Parathyroid adenoma (tissue), 2 donors: ENCODE measurements around the gene SNAI3.

Source experiments
- H2AFZ ChIP-seq: fragments of 300-600 bp; sonication (generic); one replicate; pipeline ENCODE4 v1.7.0; 2017; ENCODE audit warnings: antibody characterized with exemption, mild to moderate bottlenecking
- H3K27ac ChIP-seq: fragments of 300-600 bp; sonication (generic); one replicate; pipeline ENCODE4 v1.7.0; 2017
- H3K27me3 ChIP-seq: fragments of 300-600 bp; sonication (generic); one replicate; pipeline ENCODE4 v1.7.0; 2017; ENCODE audit warnings: low read length; ENCODE audit not compliant: control insufficient read depth, insufficient read depth
- H3K36me3 ChIP-seq: fragments of 300-600 bp; sonication (generic); one replicate; pipeline ENCODE4 v1.7.0; 2017; ENCODE audit warnings: low read length; ENCODE audit not compliant: control insufficient read depth, insufficient read depth
- H3K4me1 ChIP-seq: fragments of 300-600 bp; sonication (generic); one replicate; pipeline ENCODE4 v1.7.0; 2017; ENCODE audit warnings: control low read depth
- H3K4me2 ChIP-seq: fragments of 300-600 bp; sonication (generic); one replicate; pipeline ENCODE4 v1.7.0; 2017; ENCODE audit warnings: low read length
- H3K4me3 ChIP-seq: fragments of 300-600 bp; sonication (generic); one replicate; pipeline ENCODE4 v1.7.0; 2017; ENCODE audit warnings: low read depth, low read length
- H3K79me2 ChIP-seq: fragments of 300-600 bp; sonication (generic); one replicate; pipeline ENCODE4 v1.7.0; 2017; ENCODE audit warnings: control low read depth
- H3K9ac ChIP-seq: fragments of 300-600 bp; sonication (generic); one replicate; pipeline ENCODE4 v1.7.0; 2017; ENCODE audit warnings: mild to moderate bottlenecking
- H3K9me3 ChIP-seq: fragments of 300-600 bp; sonication (generic); one replicate; pipeline ENCODE4 v1.7.0; 2017; ENCODE audit warnings: low read length; ENCODE audit not compliant: control insufficient read depth
- CTCF ChIP-seq: fragments of 300-600 bp; sonication (generic); IDR thresholded peaks from one replicate; pipeline ENCODE4 v1.7.0; 2017; ENCODE audit warnings: antibody characterized with exemption, mild to moderate bottlenecking
- donor health status: primary hyperparathyroidism.

SNAI3 gene

GRCh38 chr16:88694221-88695087 is 8.1 kb upstream of the SNAI3 start:
- no peaks in the 10 kb centered on the region for H3K27me3 ChIP-seq
- H3K79me2 ChIP-seq: no peaks in the 10 kb centered on the region
- no peak overlapping the region for H2AFZ ChIP-seq
- H3K27ac ChIP-seq: no peak overlapping the region
- H3K4me3 ChIP-seq: no peak overlapping the region
- no peaks in the 10 kb centered on the region for H3K36me3 ChIP-seq
- no peaks in the 10 kb centered on the region for H3K9me3 ChIP-seq
- H3K4me2 ChIP-seq: no peak overlapping the region
- TF ChIP-seq CTCF: no peak
- H3K9ac ChIP-seq: no peak overlapping the region
- no peaks in the 10 kb centered on the region for H3K4me1 ChIP-seq

- Histone ChIP-seq H3K9me3 (no peaks in the 10 kb centered on the region), H3K4me1 (peaks cover under 1% of the 10 kb centered on the region), H2AFZ (no peak overlapping the region), H3K9ac (no peak overlapping the region), H3K4me3 (no peak overlapping the region), H3K36me3 (no peaks in the 10 kb centered on the region), H3K27ac (no peak overlapping the region), H3K27me3 (no peaks in the 10 kb centered on the region), H3K79me2 (no peaks in the 10 kb centered on the region), H3K4me2 (no peak overlapping the region)
- no peak for TF ChIP-seq CTCF
These were observed 7.3 kb upstream of the SNAI3 start for GRCh38 chr16:88693420-88694177.

GRCh38 chr16:88692861-88693260 is 6.6 kb upstream of the SNAI3 start:
- H3K4me1 ChIP-seq: peaks cover 5% of the 10 kb centered on the region
- no peak for TF ChIP-seq CTCF
- no peak overlapping the region for H3K4me3 ChIP-seq
- H3K36me3 ChIP-seq: no peaks in the 10 kb centered on the region
- H3K4me2 ChIP-seq: no peak overlapping the region
- no peaks in the 10 kb centered on the region for H3K27me3 ChIP-seq
- H3K9ac ChIP-seq: no peak overlapping the region
- H2AFZ ChIP-seq: no peak overlapping the region
- H3K27ac ChIP-seq: no peak overlapping the region
- no peaks in the 10 kb centered on the region for H3K79me2 ChIP-seq
- no peaks in the 10 kb centered on the region for H3K9me3 ChIP-seq

GRCh38 chr16:88691924-88692560 is 5.7 kb upstream of the SNAI3 start:
- H3K4me3 ChIP-seq: no peak overlapping the region
- H3K27me3 ChIP-seq: no peaks in the 10 kb centered on the region
- H3K36me3 ChIP-seq: no peaks in the 10 kb centered on the region
- H3K79me2 ChIP-seq: no peaks in the 10 kb centered on the region
- no peak overlapping the region for H2AFZ ChIP-seq
- no peaks in the 10 kb centered on the region for H3K9me3 ChIP-seq
- H3K4me1 ChIP-seq: peaks cover 11% of the 10 kb centered on the region
- no peak overlapping the region for H3K4me2 ChIP-seq
- no peak for TF ChIP-seq CTCF
- H3K27ac ChIP-seq: no peak overlapping the region
- no peak overlapping the region for H3K9ac ChIP-seq
